ENCODE results near the gene ZNRF3. TPM values are rescaled to one million over a fixed set of nuclear protein-coding genes. Genes with fewer than 3 reads are reported as not detected.

ZNRF3 gene
- total RNA-seq, 1 donor from 2014 or later, result 6.4 TPM

GRCh38 chr22:29105468-29105867 lies 222.1 kb downstream of the ZNRF3 start:
- no peak for DNase-seq (ENCODE audit: extremely low read depth, low read depth, low spot score)

- no peak for DNase-seq (ENCODE audit: extremely low read depth, low read depth, low spot score)
These were observed 223.5 kb downstream of the ZNRF3 start for GRCh38 chr22:29106839-29107238.

Other genes with a start within 250 kb of the ZNRF3 start
- 38.5 and 66.5 TPM in 2 replicates for gene TTC28, start 203.7 kb upstream of the ZNRF3 start, total RNA-seq
- 8.5 and 19.3 TPM in 2 replicates for gene CHEK2, start 141.8 kb upstream of the ZNRF3 start, total RNA-seq
- 14.3 and 27.8 TPM in 2 replicates for gene HSCB, start 141.5 kb upstream of the ZNRF3 start, total RNA-seq
- 18.3 and 23.5 TPM in 2 replicates for gene CCDC117, start 110.9 kb upstream of the ZNRF3 start, total RNA-seq
- gene XBP1, start 83.0 kb upstream of the ZNRF3 start, total RNA-seq, result 92.4 and 125 TPM in 2 replicates
- not detected in 2 replicates for gene C22orf31, start 178.3 kb downstream of the ZNRF3 start, total RNA-seq
- gene KREMEN1, start 189.5 kb downstream of the ZNRF3 start, total RNA-seq, result 0.68 and 2.3 TPM in 2 replicates